ENCODE measurements around the gene RPS27A. TPM values are rescaled to one million over a fixed set of nuclear protein-coding genes. Genes with fewer than 3 reads are reported as not detected.

The RPS27A gene
- total RNA-seq, 4 donors from 2014 or later = 597 to 2,221 (median 1,586) TPM

DNA sequence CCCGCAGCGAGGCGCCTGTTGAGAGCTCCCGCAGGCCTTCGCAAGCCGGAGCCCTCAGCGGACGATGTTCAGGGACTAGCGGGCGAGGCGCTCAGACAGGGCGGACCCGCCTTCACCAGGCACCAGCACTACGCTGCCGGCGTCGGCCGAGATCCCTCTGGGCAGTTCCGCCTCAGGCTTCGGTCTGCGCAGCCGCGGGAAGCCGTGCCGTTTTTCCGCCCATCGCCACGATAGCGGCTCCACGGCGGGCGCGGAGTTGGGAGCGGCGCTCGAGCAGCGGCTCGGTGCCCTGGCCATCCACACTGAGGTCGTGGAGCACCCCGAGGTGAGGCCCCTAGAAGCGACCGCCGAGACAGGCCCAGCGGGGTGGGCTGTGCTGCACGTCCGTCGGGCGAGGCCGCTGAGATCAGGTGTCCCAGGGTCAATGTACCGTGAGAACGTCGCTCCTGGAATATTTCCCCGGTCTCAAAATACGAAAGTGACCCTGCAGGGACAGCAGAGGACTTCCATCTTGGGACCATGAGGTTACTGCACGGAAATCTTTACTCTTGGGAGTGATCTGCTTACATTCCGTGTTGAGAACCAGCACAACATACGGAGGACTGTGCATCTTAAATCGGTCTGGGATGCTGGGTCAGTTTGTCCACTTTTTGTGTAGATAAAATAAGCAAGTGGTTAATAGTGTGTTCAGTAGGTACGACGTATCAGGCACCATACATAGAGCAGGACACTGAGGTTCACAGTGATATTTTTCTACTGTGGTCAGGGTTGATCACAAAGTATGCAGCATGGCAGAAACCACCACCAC lies 49.8 kb downstream of the RPS27A start:
- Histone ChIP-seq H3K9me3 (no peaks in the 10 kb centered on the region), H3K27ac (replicated peaks in 1 of 4) (peak overlapping the region; percentile 87 to 94 (median 88)), H3K4me3 (peak overlapping the region; percentile 66 to 87 (median 71)), H3K36me3 (peaks cover 0 to 4% (median 0%) of the 10 kb centered on the region in 4 donors), H3K27me3 (peaks cover 0 to 11% (median 0%) of the 10 kb centered on the region in 4 donors), H3K4me1 (peaks cover 16 to 34% (median 27%) of the 10 kb centered on the region in 4 donors)
- intact Hi-C loops (cut with DNase I) = no loop called here
- DNase-seq (ENCODE audit: extremely low spot score) = peak; percentile 93
- WGBS = 3% methylated on average over 40 of the region's 60 CpGs
- no peak for TF ChIP-seq EP300 (IDR thresholded peaks at IDR 0.05)
- peak; percentile 88 for TF ChIP-seq POLR2AphosphoS5 (IDR thresholded peaks at IDR 0.05)

DNA sequence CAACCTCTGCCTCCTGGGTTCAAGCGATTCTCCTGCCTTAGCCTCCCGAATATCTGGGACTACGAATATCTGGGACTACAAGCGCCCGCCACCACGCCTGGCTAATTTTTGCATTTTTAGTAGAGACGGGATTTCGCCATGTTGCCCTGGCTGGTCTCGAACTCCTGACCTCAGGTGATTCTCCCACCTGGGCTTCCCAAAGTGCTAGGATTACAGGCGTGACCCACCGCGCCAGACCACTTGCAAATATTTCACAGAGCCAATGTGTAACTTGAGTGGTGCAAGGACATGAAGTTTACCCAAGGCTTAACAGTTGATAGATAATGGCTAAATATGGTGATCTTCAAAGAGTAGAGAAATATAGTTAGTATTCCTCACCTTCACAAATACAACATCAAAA lies 50.6 kb downstream of the RPS27A start:
- Histone ChIP-seq H3K36me3 (peaks cover 0 to 4% (median 0%) of the 10 kb centered on the region in 4 donors), H3K4me3 (peak overlapping the region; percentile 66 to 87 (median 71)), H3K27me3 (peaks cover 0 to 11% (median 0%) of the 10 kb centered on the region in 4 donors), H3K4me1 (peaks cover 16 to 34% (median 27%) of the 10 kb centered on the region in 4 donors), H3K27ac (replicated peaks in 1 of 4) (peak overlapping the region; percentile 87 to 94 (median 88)), H3K9me3 (no peaks in the 10 kb centered on the region)
- 98% methylated on average over 11 of the region's 12 CpGs for WGBS
- intact Hi-C loops (cut with DNase I) = no loop called here
- DNase-seq (ENCODE audit: extremely low spot score) = no peak
- no peak for TF ChIP-seq EP300 (IDR thresholded peaks at IDR 0.05)
- no peak for TF ChIP-seq POLR2A (IDR thresholded peaks at IDR 0.05; ENCODE audit: low read depth)
- TF ChIP-seq, protein P1, sequence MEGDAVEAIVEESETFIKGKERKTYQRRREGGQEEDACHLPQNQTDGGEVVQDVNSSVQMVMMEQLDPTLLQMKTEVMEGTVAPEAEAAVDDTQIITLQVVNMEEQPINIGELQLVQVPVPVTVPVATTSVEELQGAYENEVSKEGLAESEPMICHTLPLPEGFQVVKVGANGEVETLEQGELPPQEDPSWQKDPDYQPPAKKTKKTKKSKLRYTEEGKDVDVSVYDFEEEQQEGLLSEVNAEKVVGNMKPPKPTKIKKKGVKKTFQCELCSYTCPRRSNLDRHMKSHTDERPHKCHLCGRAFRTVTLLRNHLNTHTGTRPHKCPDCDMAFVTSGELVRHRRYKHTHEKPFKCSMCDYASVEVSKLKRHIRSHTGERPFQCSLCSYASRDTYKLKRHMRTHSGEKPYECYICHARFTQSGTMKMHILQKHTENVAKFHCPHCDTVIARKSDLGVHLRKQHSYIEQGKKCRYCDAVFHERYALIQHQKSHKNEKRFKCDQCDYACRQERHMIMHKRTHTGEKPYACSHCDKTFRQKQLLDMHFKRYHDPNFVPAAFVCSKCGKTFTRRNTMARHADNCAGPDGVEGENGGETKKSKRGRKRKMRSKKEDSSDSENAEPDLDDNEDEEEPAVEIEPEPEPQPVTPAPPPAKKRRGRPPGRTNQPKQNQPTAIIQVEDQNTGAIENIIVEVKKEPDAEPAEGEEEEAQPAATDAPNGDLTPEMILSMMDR (IDR thresholded peaks at IDR 0.05) = no peak
- no peak for TF ChIP-seq POLR2AphosphoS5 (IDR thresholded peaks at IDR 0.05)

Other genes starting within 250 kb of the RPS27A start
- 100 to 1,000 TPM; 214 to 272 (median 251) TPM for gene RTN4, start 182.2 kb upstream of the RPS27A start, total RNA-seq
- 10 to 100 TPM in 1 of 4 donors, 1 to 10 TPM in 3; 3.4 to 15.0 (median 6.4) TPM for gene CLHC1, start 395 bp upstream of the RPS27A start, total RNA-seq
- gene MTIF2, start 36.5 kb downstream of the RPS27A start, total RNA-seq = 10 to 100 TPM; 16.1 to 22.6 (median 21.0) TPM
- gene CCDC88A, start 187.2 kb downstream of the RPS27A start, total RNA-seq = 10 to 100 TPM; 29.7 to 58.6 (median 38.5) TPM